NCI-H1694 (cell line): Measurements from ENCODE around the gene ZEB2.

Experiments used
- DNase-seq: peaks from one replicate; lab custom pipeline; 2025; lab: John Stamatoyannopoulos, UW

The ZEB2 gene

GRCh38 chr2:144519934-144520731, at the start of gene ZEB2:
Gene ZEB2, minus strand, starts transcription at chr2:144520119. Its CDS starts 2,769 bp downstream, at chr2:144517350.
- peak; percentile 82 for DNase-seq

DNA sequence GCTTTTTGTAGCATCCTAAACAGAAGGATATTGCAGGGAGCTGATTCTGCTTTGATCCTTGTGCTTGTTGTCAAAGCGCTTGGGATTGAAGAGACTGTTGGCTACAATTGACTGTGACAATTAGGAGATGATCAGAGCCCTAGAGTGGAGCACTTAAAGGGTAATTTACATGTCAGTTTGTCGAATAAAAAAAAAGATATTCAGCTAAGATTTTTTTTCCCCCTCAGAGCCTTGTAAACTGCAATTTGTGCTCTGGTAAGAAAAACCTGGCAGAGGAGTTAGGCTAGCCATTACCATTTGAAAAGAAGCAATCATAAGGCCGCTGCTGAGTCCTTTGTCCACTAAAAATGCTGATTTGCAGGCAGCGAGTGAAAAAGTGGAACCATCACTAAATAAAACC, 47.8 kb upstream of the ZEB2 start:
- DNase-seq = no peak

- DNase-seq = no peak
Observed at GRCh38 chr2:144566448-144566847, 46.5 kb upstream of the ZEB2 start.

- no peak for DNase-seq
Observed at GRCh38 chr2:144560251-144560650, 40.3 kb upstream of the ZEB2 start.

DNA sequence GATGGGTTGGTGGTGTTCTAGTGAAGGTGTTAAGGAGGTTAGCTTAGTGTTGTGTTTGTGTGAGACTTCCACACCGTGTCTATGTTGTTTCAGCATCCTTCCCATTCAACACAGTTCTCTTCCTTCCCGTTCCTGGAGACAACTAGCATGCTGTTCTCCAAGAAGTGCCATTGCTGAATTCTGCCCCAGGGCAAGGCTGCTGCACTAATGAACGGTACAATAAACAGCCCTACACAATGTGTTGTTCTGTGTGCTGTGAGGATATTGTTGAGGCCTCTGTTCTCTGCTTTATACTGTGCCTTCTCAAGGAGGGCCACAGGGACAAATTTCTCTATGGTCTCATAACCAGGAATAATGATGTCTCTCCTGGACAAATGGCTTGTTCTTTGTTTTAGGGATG, 39.8 kb upstream of the ZEB2 start:
- no peak for DNase-seq

DNA sequence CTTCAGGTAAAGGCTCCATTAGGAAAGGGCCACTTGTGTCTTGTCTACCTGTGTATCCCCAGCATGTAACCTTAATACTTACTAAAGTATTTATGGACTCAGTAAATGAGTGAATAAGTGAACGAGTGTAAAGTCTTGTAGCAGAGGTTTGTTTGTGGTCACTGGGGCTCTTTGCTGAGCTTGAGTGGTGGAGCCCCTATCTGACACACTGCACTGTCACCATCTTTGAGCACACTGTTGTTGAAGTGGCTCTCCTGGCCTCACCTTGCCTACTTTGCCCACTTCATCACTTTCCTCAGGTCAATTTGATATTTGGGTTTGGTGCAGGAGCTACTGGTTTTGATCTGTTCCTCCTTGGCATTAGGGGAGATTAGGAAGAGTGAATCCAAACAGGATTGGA, 39.3 kb upstream of the ZEB2 start:
- DNase-seq = no peak

GRCh38 chr2:144554492-144555210, 34.7 kb upstream of the ZEB2 start:
- DNase-seq = no peak

- no peak for DNase-seq
Observed at GRCh38 chr2:144553379-144553778, 33.5 kb upstream of the ZEB2 start.

DNA sequence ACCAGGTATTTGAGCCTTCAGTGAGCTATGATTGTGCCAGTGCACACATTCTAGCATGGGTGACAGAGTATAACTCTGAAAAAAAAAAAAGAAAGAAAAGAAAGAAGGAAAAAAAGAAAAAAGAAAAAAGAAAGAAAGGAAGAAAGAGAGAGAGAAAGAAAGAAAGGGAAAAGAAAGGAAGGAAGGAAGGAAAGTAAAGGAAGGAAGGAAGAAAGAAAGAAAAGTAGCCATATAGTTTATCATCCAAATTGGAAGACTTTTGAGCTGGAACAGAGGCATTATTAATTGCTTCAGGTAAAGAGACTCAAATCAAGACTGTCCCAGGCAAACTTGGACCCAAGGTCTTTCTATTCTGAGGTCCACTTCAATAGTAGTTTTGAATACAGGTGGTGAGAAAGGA, 32.9 kb upstream of the ZEB2 start:
- no peak for DNase-seq

DNA sequence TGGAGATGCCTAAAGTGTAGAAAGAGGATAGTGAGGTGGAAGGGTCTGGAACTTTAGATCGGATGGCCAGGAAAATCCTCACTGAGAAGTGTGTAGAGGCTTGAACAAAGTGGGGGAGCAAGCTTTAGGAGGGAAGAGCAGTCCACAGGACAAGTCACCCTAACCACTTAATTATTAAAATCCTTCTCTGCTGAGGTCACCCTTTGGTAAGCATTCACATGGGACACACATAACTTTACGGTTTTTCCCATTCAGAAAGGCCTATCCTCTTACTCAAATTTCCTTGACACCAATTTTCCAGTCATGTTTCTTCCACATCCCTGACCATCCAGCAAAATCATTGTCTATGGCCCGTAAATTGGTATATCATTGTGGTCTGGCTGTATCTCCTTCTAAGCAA, 31.0 kb upstream of the ZEB2 start:
- DNase-seq = no peak

DNA sequence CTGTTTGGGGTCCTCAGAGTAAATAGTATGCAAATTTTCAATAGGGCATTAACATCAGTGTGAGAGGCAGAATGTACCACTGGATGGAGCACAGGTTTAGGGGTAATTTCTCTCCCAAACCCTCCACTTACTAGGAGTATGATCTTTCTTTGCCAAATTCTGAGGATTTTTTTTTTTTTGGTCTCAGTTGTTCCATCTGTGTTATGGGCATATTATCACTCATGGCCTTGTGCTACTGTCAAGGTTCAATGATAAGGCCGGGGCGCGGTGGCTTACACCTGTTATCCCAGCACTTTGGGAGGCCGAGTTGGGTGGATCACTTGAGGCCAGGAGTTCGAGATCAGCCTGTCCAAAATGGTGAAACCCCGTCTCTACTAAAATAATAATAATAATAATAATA, 30.2 kb upstream of the ZEB2 start:
- DNase-seq = no peak

DNA sequence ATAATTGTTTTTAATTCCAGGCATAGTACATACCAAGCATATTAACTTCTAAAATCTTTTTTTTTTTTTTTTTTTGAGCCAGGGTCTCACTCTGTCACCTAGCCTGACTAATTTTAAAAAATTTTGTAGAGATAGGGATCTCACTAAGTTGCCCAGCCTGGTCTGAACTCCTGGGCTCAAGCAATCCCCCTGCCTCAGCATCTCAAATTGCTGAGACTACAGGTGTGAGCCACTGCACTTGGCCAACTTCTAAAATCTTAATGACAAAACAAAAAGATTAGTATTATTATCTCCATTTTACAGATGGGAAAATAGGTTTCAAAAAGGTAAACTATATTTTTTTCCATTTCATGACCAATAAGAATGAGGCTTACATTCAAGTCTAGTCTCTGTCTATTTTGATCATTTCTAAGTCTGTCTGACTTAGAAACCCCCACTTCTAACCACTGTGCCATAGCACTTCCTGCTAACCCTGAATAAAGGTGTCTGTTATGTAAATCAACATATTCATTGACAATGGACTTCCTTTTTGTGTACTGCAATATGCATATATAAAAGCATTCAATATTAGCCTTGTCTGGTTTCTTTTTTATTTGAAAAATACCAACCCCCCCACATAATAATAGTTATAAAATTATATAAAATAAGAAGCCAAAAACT, 28.7 kb upstream of the ZEB2 start:
- DNase-seq = no peak

- no peak for DNase-seq
Observed at GRCh38 chr2:144548088-144548487, 28.2 kb upstream of the ZEB2 start.

- DNase-seq = no peak
Observed at GRCh38 chr2:144547494-144547893, 27.6 kb upstream of the ZEB2 start.

DNA sequence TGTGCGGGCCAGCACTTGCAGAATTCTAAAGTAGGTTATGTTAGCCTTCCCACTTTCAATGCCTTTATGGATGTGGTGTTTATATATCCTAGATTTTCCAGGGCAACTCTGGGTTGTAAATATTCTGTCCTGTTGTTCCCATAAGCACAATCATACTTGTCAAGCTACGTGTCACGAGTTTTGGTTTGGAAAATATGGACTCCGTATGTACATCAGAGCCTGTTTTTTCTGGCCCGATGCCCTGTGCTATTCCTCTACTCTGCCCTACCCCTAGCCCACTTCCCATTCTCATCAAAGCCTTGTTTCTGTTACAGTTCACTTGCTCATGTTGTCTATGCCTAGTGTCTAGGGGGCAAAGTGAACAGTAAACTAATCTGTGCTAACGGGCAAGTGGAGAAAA, 27.0 kb upstream of the ZEB2 start:
- DNase-seq = no peak

GRCh38 chr2:144545787-144546186, 25.9 kb upstream of the ZEB2 start:
- DNase-seq = no peak

GRCh38 chr2:144544053-144544452, 24.1 kb upstream of the ZEB2 start:
- DNase-seq = no peak

DNA sequence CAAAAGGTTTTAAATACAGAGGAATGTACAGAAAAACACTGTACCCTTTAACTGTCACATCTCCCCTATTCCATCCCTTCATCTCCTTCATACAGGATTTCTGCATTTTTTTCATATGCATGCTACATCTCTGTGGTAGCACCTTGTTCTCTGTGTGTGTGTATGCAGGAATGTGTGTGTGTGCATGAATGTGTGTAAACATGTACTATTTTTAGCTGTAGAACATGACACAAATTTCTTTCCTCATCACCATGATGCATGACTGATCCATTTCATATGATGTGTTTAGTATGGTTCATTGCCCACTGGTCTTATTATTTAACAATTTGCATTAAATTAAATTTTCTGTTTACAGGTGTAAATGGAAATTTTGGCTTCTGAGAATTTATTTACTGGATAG, 21.5 kb upstream of the ZEB2 start:
- no peak for DNase-seq

DNA sequence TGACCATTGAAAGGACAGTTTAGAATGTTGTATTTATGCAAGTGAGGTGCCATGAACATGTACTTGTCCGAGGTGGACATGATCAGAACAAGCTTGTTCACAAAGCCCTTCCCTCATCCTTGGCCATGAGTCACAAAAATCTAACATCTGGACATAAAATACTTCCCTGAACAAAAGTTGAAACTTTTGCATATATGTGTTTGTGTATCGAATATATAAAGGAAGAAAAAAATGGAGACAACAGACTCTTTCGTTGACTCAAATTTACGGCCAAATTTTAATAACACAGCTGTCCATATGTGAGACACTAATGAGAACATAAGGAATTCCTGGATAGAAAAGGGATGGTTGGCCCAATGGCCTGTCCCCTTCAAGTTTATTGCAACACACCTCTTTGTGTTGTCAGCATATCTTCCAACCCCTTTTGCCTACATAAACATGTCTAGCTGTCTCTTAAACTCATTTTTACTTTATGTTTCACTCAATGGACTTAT, 19.4 kb upstream of the ZEB2 start:
- no peak for DNase-seq

DNA sequence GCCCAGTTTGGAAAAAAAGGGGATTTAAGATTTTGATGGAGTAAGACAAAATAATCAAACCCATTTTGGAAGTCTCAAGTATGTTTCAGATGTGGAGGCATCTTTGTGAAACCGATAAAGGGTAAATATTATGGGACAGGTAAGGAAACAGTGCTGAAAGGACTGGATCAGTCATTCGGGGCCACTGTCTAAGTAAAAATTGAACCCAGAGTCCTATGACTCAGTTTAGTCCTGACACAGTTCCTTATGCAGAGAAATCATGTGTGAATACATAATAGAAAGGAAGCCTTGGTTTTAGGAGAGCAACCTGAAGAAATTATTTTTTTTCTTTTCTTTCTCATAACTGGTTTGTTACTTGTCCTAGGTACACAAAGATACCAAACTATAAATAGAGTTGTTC, 15.4 kb upstream of the ZEB2 start:
- DNase-seq = no peak

- DNase-seq = no peak
Observed at GRCh38 chr2:144533221-144533620, 13.3 kb upstream of the ZEB2 start.

- DNase-seq = no peak
Observed at GRCh38 chr2:144530596-144530995, 10.7 kb upstream of the ZEB2 start.

GRCh38 chr2:144529841-144530240, 9.9 kb upstream of the ZEB2 start:
- no peak for DNase-seq
